Measurements from ENCODE around the gene KRTAP10-6. TPM values are rescaled to one million over a fixed set of nuclear protein-coding genes. Genes with fewer than 3 reads are reported as not detected.

Gene KRTAP10-6
- total and polyA plus RNA-seq, 2 of the 8 experiments (the other 6 are each of a cell fraction or from before 2014, with no cell fraction given): 0.12 TPM; not detected in 1

- TF ChIP-seq CBX8 (IDR thresholded peaks at IDR 0.05; ENCODE audit: borderline replicate concordance, low read depth, low read length): no peak
- TF ChIP-seq EZH2 (IDR thresholded peaks at IDR 0.05; ENCODE audit: low read depth, low read length, severe bottlenecking): no peak
- TF ChIP-seq HDAC6 (IDR thresholded peaks at IDR 0.05; ENCODE audit: low read depth, low read length): no peak
- no peak for TF ChIP-seq ATF3 (IDR thresholded peaks at IDR 0.05; ENCODE audit: insufficient read depth, low read depth, low read length)
Measured at GRCh38 chr21:44555200-44555875, 37.0 kb downstream of the KRTAP10-6 start (continued).
